Loucy (cell line): ENCODE results near the gene LRRC46.

Experiments used
- H2AFZ ChIP-seq: fragments of 200-600 bp; sonication (generic); 2 replicates; pipeline ENCODE4 v1.6.0; 2016; ENCODE audit warnings: antibody characterized with exemption, mild to moderate bottlenecking, low read length, moderate library complexity
- H3F3A ChIP-seq: fragments of 200-600 bp; 2 replicates; pipeline ENCODE4 v1.6.0; 2016; ENCODE audit warnings: antibody characterized with exemption, low read depth, mild to moderate bottlenecking
- H3K27me3 ChIP-seq: fragments of 200-600 bp; sonication (generic); 2 replicates; pipeline ENCODE4 v1.6.1; 2014; ENCODE audit warnings: low read length, mild to moderate bottlenecking; ENCODE audit not compliant: insufficient read depth, poor library complexity, severe bottlenecking
- H3K36me3 ChIP-seq: fragments of 200-600 bp; sonication (generic); 2 replicates; pipeline ENCODE4 v1.6.1; 2016; ENCODE audit warnings: low read length; ENCODE audit not compliant: insufficient read depth
- H3K4me1 ChIP-seq: fragments of 200-600 bp; sonication (generic); 2 replicates; pipeline ENCODE4 v1.5.1; 2014; ENCODE audit warnings: low read length, mild to moderate bottlenecking; ENCODE audit not compliant: insufficient read depth, poor library complexity, severe bottlenecking
- H3K4me2 ChIP-seq: fragments of 200-600 bp; sonication (generic); 2 replicates; pipeline ENCODE4 v1.6.0; 2014; ENCODE audit warnings: antibody characterized with exemption, low read length, low read depth, mild to moderate bottlenecking; ENCODE audit not compliant: poor library complexity, severe bottlenecking
- H3K4me3 ChIP-seq: fragments of 200-600 bp; sonication (generic); 2 replicates; pipeline ENCODE4 v1.5.1; 2014; ENCODE audit warnings: low read length, mild to moderate bottlenecking, mixed read lengths; ENCODE audit not compliant: poor library complexity, severe bottlenecking
- H3K79me2 ChIP-seq: fragments of 200-600 bp; sonication (generic); 2 replicates; pipeline ENCODE4 v1.6.1; 2014; ENCODE audit warnings: low read length; ENCODE audit not compliant: insufficient read depth
- H3K9ac ChIP-seq: fragments of 200-600 bp; sonication (generic); 2 replicates; pipeline ENCODE4 v1.6.0; 2014; ENCODE audit warnings: mild to moderate bottlenecking, low read depth, low read length, moderate library complexity; ENCODE audit not compliant: poor library complexity, severe bottlenecking
- H3K9me2 ChIP-seq: fragments of 200-600 bp; sonication (generic); replicated peaks from 2 replicates; pipeline ENCODE4 v1.6.1; 2016; ENCODE audit warnings: low read depth, low read length, mixed read lengths
- H3K9me3 ChIP-seq: fragments of 200-600 bp; sonication (generic); 2 replicates; pipeline ENCODE4 v1.6.1; 2014; ENCODE audit warnings: mild to moderate bottlenecking, antibody characterized with exemption, low read length, low read depth; ENCODE audit not compliant: insufficient read depth
- H4K20me1 ChIP-seq: fragments of 200-600 bp; sonication (generic); 2 replicates; pipeline ENCODE4 v1.6.0; 2014; ENCODE audit warnings: antibody characterized with exemption, low read length, mild to moderate bottlenecking; ENCODE audit not compliant: insufficient read depth, poor library complexity, severe bottlenecking
- CTCF ChIP-seq: fragments of 200-600 bp; sonication (generic); conservative IDR thresholded peaks from 2 replicates; pipeline ENCODE4 v1.5.1; 2014; ENCODE audit warnings: mild to moderate bottlenecking, antibody characterized with exemption, low read length
- EZH2phosphoT487 ChIP-seq: fragments of 200-600 bp; IDR thresholded peaks from 2 replicates; pipeline ENCODE4 v1.6.1; 2018; ENCODE audit warnings: antibody characterized with exemption, mild to moderate bottlenecking, moderate library complexity, borderline replicate concordance

Gene LRRC46

DNA sequence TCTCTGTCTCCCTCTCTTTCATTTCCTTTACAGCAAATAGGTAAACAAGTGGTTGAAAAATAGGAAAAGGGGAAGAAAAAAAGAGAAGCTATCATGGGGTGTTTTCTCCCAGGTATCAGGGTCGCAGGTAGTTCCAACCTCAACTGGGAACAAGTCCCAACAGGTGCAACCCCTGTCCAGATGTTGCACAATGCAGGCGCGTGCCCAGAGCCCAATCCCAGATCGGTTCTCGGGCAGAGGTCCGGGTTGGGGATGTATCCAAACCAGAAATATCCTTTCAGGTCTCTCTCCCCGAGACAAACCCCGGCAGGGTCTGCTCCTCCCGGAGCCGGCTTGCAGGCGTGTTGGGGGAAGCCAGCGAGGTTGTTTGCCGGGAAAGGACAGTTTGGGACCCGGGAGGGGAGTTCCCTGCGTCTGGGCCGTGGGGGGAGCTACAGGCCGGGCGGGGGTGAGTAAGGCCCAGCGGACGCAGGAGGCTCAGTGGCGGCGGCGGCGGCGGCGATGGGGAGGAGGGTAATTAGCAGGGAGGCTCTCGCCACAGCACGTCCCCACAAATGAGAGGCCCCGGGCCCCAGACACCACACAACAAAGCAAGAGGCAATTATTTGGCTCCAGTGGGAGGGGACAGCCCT lies 40.7 kb downstream of the LRRC46 start:
- no peaks in the 10 kb centered on the region for H3F3A ChIP-seq
- no peak overlapping the region for H3K9ac ChIP-seq
- H3K4me1 ChIP-seq: no peaks in the 10 kb centered on the region
- TF ChIP-seq CTCF (no peak), EZH2phosphoT487 (no peak)
- H3K27me3 ChIP-seq: no peaks in the 10 kb centered on the region
- no peaks in the 10 kb centered on the region for H4K20me1 ChIP-seq
- H3K4me2 ChIP-seq: no peak overlapping the region
- no peaks in the 10 kb centered on the region for H3K9me3 ChIP-seq
- H2AFZ ChIP-seq: no peak overlapping the region
- no peaks in the 10 kb centered on the region for H3K9me2 ChIP-seq
- H3K4me3 ChIP-seq: no peak overlapping the region
- no peaks in the 10 kb centered on the region for H3K79me2 ChIP-seq
- no peaks in the 10 kb centered on the region for H3K36me3 ChIP-seq

- Histone ChIP-seq H3K27me3 (no peaks in the 10 kb centered on the region), H3F3A (no peaks in the 10 kb centered on the region), H4K20me1 (no peaks in the 10 kb centered on the region), H3K4me1 (no peaks in the 10 kb centered on the region), H3K4me3 (no peak overlapping the region), H3K79me2 (no peaks in the 10 kb centered on the region), H3K9ac (no peak overlapping the region), H3K9me2 (no peaks in the 10 kb centered on the region), H3K9me3 (no peaks in the 10 kb centered on the region), H3K36me3 (no peaks in the 10 kb centered on the region), H3K4me2 (no peak overlapping the region), H2AFZ (no peak overlapping the region)
- TF ChIP-seq EZH2phosphoT487: no peak
- no peak for TF ChIP-seq CTCF
Observed at GRCh38 chr17:47872651-47873161, 41.2 kb downstream of the LRRC46 start.

GRCh38 chr17:47873200-47874090 lies 42.0 kb downstream of the LRRC46 start:
- no peak overlapping the region for H2AFZ ChIP-seq
- no peak for TF ChIP-seq EZH2phosphoT487
- TF ChIP-seq CTCF: no peak
- no peaks in the 10 kb centered on the region for H3K27me3 ChIP-seq
- no peaks in the 10 kb centered on the region for H3K9me2 ChIP-seq
- H3K4me1 ChIP-seq: no peaks in the 10 kb centered on the region
- H3K4me3 ChIP-seq: no peak overlapping the region
- H3F3A ChIP-seq: no peaks in the 10 kb centered on the region
- H4K20me1 ChIP-seq: no peaks in the 10 kb centered on the region
- no peak overlapping the region for H3K9ac ChIP-seq
- H3K36me3 ChIP-seq: no peaks in the 10 kb centered on the region
- no peak overlapping the region for H3K4me2 ChIP-seq
- no peaks in the 10 kb centered on the region for H3K9me3 ChIP-seq
- H3K79me2 ChIP-seq: no peaks in the 10 kb centered on the region
